Testis (tissue), 3 donors: ENCODE results near the gene MICOS13. TPM values are rescaled to one million over a fixed set of nuclear protein-coding genes. Genes with fewer than 3 reads are reported as not detected.

Experiments used
- DNase-seq: peaks from one replicate; pipeline ENCODE4 v3.0.0-alpha.2; 2019
- H3K27ac ChIP-seq, 2 donors: fragments of 200-600 bp; sonication (generic); one replicate each; pipeline ENCODE4 v1.5.1; 2019
- H3K27me3 ChIP-seq: fragments of 200-600 bp; sonication (generic); one replicate; pipeline ENCODE4 v1.5.1; 2019
- H3K36me3 ChIP-seq: fragments of 200-600 bp; sonication (generic); one replicate; pipeline ENCODE4 v1.5.1; 2017; ENCODE audit warnings: low read depth; ENCODE audit errors: missing control alignments
- H3K4me1 ChIP-seq: fragments of 200-600 bp; sonication (generic); one replicate; pipeline ENCODE4 v1.5.1; 2019
- H3K4me3 ChIP-seq, 2 donors: fragments of 200-600 bp; sonication (generic); one replicate each; pipeline ENCODE4 v1.5.1; 2017 to 2019
- H3K9me3 ChIP-seq: fragments of 200-600 bp; sonication (generic); one replicate; pipeline ENCODE4 v1.5.1; 2017
- CTCF ChIP-seq, 3 experiments: fragments of 450-650 bp in 2 of 3; fragments of 200-600 bp in 1 of 3; sonication (generic) in 1 of 3; IDR thresholded peaks; one replicate each; pipeline ENCODE4 v1.5.1; 2016 to 2019; ENCODE audit warnings: antibody characterized with exemption in 3 of 3, mild to moderate bottlenecking in 2 of 3, moderate library complexity in 1 of 3
- POLR2A ChIP-seq: fragments of 450-650 bp; IDR thresholded peaks from one replicate; pipeline ENCODE4 v1.6.1; 2017; ENCODE audit warnings: antibody characterized with exemption, mild to moderate bottlenecking, moderate library complexity
- WGBS, 2 donors: methylation state at CpG; one replicate each; pipeline ENCODE4 v1.1.5; 2018; 5-methylcytosine and 5-hydroxymethylcytosine counted together
- intact Hi-C: fragments of 100-400 bp; cut with DNase I; formaldehyde crosslinking; loops from one replicate; pipeline ENCODE4 v1.15.1; 2023; ENCODE audit warnings: low total_unique reads
- polyA plus RNA-seq: library from polyadenylated mRNA; stranded (reverse); fragments of 350-450 nt; fragmentation: Illumina TruSeq; extraction: RNeasy Lipid Tissue Mini Kit (QIAGEN cat#74804); gene quantifications from one replicate; pipeline ENCODE4 v1.2.3, GENCODE V29; 2014; ENCODE audit warnings: low read depth, low replicate concordance; ENCODE audit not compliant: insufficient read depth
- total RNA-seq, 2 donors: library from RNA; depleted of rRNA; stranded (reverse); fragments of >200 nt; gene quantifications; one replicate each; pipeline ENCODE4 v1.2.3, GENCODE V29; 2016

Gene MICOS13
- total and polyA plus RNA-seq, 3 donors from 2014 or later: 98.0 to 198 (median 152) TPM

DNA sequence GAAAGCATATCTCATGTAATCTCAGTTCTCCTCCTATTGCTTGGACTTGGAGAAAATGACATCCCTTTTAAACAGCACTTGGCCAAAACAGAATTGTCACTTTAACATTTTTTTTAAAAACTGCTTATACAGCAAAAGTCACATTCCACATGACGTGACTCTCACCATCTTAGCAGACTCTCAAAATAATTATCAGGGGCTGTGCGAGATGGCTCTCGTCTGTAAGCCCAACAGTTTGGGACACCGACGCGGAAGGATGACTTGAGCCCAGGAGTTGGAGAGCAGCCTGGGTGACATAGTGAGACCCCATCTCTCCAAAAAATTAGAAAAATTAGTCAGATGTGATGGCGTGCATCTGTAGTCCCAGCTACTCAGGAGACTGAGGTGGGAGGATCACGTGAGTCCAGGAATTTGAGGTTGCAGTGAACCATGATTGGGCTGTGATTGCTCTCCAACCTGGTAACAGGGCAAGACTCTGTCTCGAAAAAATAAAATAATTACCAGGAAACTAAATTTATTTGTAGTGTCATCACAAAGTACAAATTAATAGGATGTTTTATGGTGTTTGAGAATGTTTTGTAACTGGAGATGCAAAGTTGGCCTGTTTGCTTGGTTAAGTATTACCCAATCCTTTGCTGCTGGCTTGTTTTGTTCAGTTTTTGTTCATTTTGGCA lies 48.6 kb downstream of the MICOS13 start:
- intact Hi-C loops: no loop called here
- no peaks in the 10 kb centered on the region for H3K27me3 ChIP-seq
- WGBS, 2 donors: 79% methylated on average over 9 of the region's 9 CpGs
- H3K9me3 ChIP-seq: no peaks in the 10 kb centered on the region
- peaks cover 36% of the 10 kb centered on the region for H3K4me1 ChIP-seq
- no peak for DNase-seq
- H3K36me3 ChIP-seq: no peaks in the 10 kb centered on the region
- no peak overlapping the region for H3K4me3 ChIP-seq
- H3K27ac ChIP-seq: no peak overlapping the region
- TF ChIP-seq CTCF (IDR thresholded peaks at IDR 0.05) (no peak), POLR2A (no peak)

DNA sequence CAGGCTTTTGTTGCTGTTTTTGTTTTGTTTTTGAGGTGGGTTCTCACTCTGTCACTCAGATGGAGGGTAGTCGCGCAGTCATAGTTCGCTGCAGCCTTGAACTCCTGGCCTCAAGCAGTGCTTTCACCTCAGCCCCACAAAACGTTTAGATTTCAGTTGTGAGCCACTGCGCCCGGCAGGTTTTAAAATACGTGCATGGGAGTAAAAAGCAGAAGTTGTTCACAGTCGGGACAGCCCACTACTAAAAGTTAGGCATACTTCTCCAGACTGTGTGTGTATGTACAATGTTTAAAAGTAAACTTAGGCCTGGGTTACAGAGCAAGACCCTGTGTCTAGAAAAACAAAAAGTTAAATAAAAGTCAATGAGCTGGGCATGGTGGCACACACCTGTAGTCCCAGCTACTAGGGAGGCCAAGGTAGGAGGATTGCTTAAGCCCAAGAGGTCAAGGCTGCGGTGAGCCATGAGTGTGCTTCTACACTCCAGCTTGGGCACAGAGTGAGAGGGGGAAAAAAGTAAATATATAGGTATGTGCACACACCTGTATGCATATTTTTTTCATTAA lies 51.3 kb downstream of the MICOS13 start:
- no peak for DNase-seq
- intact Hi-C loops: no loop called here
- 63 to 78% methylated on average over 9 of the region's 9 CpGs for WGBS, 2 donors
- no peaks in the 10 kb centered on the region for H3K27me3 ChIP-seq
- no peak overlapping the region for H3K27ac ChIP-seq
- H3K4me3 ChIP-seq: no peak overlapping the region
- H3K4me1 ChIP-seq: peaks cover 53% of the 10 kb centered on the region
- no peaks in the 10 kb centered on the region for H3K36me3 ChIP-seq
- TF ChIP-seq POLR2A (no peak), CTCF (IDR thresholded peaks at IDR 0.05) (no peak)
- no peaks in the 10 kb centered on the region for H3K9me3 ChIP-seq

GRCh38 chr19:5628461-5628860 lies 51.9 kb downstream of the MICOS13 start:
- H3K9me3 ChIP-seq: no peaks in the 10 kb centered on the region
- intact Hi-C loops: no loop called here
- TF ChIP-seq POLR2A (no peak), CTCF (IDR thresholded peaks at IDR 0.05) (no peak)
- H3K4me1 ChIP-seq: peaks cover 55% of the 10 kb centered on the region
- H3K27ac ChIP-seq: no peak overlapping the region
- 66 to 87% methylated on average over 1 of the region's 1 CpG for WGBS, 2 donors
- H3K27me3 ChIP-seq: no peaks in the 10 kb centered on the region
- DNase-seq: no peak
- no peaks in the 10 kb centered on the region for H3K36me3 ChIP-seq
- no peak overlapping the region for H3K4me3 ChIP-seq

Other genes starting within 250 kb of the MICOS13 start
- gene ZNRF4, start 225.1 kb downstream of the MICOS13 start, total RNA-seq: 100 to 1,000 TPM in 1 of 2 donors, 10 to 100 TPM in 1; 74.1 to 137 TPM
- gene ZNRF4, start 225.1 kb downstream of the MICOS13 start, polyA plus RNA-seq: 147 TPM
- 1 to 10 TPM; 5.6 to 7.0 TPM for gene TINCR, start 112.6 kb downstream of the MICOS13 start, total RNA-seq
- 3.0 TPM for gene TINCR, start 112.6 kb downstream of the MICOS13 start, polyA plus RNA-seq
- gene SAFB2, start 57.7 kb downstream of the MICOS13 start, total RNA-seq: 100 to 1,000 TPM; 173 to 209 TPM
- gene SAFB2, start 57.7 kb downstream of the MICOS13 start, polyA plus RNA-seq: 84.1 TPM
- 100 to 1,000 TPM; 202 to 220 TPM for gene SAFB, start 57.4 kb downstream of the MICOS13 start, total RNA-seq
- gene SAFB, start 57.4 kb downstream of the MICOS13 start, polyA plus RNA-seq: 83.2 TPM
- gene HSD11B1L, start 511 bp upstream of the MICOS13 start, total RNA-seq: 10 to 100 TPM; 18.8 to 21.0 TPM
- 8.1 TPM for gene HSD11B1L, start 511 bp upstream of the MICOS13 start, polyA plus RNA-seq
- gene RPL36, start 9.8 kb upstream of the MICOS13 start, total RNA-seq: 100 to 1,000 TPM; 331 to 531 TPM
- 497 TPM for gene RPL36, start 9.8 kb upstream of the MICOS13 start, polyA plus RNA-seq
- 100 to 1,000 TPM; 100 to 133 TPM for gene LONP1, start 39.6 kb upstream of the MICOS13 start, total RNA-seq
- gene LONP1, start 39.6 kb upstream of the MICOS13 start, polyA plus RNA-seq: 48.1 TPM
- gene CATSPERD, start 40.1 kb upstream of the MICOS13 start, total RNA-seq: 1 to 10 TPM; 6.1 to 9.3 TPM
- gene CATSPERD, start 40.1 kb upstream of the MICOS13 start, polyA plus RNA-seq: 31.3 TPM
- gene PRR22, start 104.2 kb upstream of the MICOS13 start, total RNA-seq: 10 to 100 TPM; 24.0 to 35.0 TPM
- gene PRR22, start 104.2 kb upstream of the MICOS13 start, polyA plus RNA-seq: 54.9 TPM
- gene DUS3L, start 110.6 kb upstream of the MICOS13 start, total RNA-seq: 100 to 1,000 TPM in 1 of 2 donors, 10 to 100 TPM in 1; 92.2 to 114 TPM
- 75.6 TPM for gene DUS3L, start 110.6 kb upstream of the MICOS13 start, polyA plus RNA-seq
- gene NRTN, start 124.6 kb upstream of the MICOS13 start, total RNA-seq: 10 to 100 TPM in 1 of 2 donors, 1 to 10 TPM in 1; 6.5 to 13.5 TPM
- gene NRTN, start 124.6 kb upstream of the MICOS13 start, polyA plus RNA-seq: 1.7 TPM
- under 1 TPM; 0.19 to 0.39 TPM for gene FUT6, start 159.2 kb upstream of the MICOS13 start, total RNA-seq
- 0.84 TPM for gene FUT6, start 159.2 kb upstream of the MICOS13 start, polyA plus RNA-seq
- 1 to 10 TPM; 1.1 to 4.4 TPM for gene FUT3, start 170.9 kb upstream of the MICOS13 start, total RNA-seq
- 3.5 TPM for gene FUT3, start 170.9 kb upstream of the MICOS13 start, polyA plus RNA-seq
- gene FUT5, start 190.0 kb upstream of the MICOS13 start, total RNA-seq: 1 to 10 TPM in 1 of 2 donors, under 1 TPM in 1; 0.87 to 1.1 TPM
- 0.20 TPM for gene FUT5, start 190.0 kb upstream of the MICOS13 start, polyA plus RNA-seq
- gene NDUFA11, start 223.3 kb upstream of the MICOS13 start, total RNA-seq: 100 to 1,000 TPM; 167 to 194 TPM
- gene NDUFA11, start 223.3 kb upstream of the MICOS13 start, polyA plus RNA-seq: 170 TPM
- 1 to 10 TPM; 7.4 to 7.7 TPM for gene VMAC, start 224.4 kb upstream of the MICOS13 start, total RNA-seq
- gene VMAC, start 224.4 kb upstream of the MICOS13 start, polyA plus RNA-seq: 3.4 TPM
- 10 to 100 TPM in 1 of 2 donors, 1 to 10 TPM in 1; 9.4 to 13.9 TPM for gene CAPS, start 233.7 kb upstream of the MICOS13 start, total RNA-seq
- 20.9 TPM for gene CAPS, start 233.7 kb upstream of the MICOS13 start, polyA plus RNA-seq